H1 (cell line): Measurements from ENCODE around the gene DLK1. TPM values are rescaled to one million over a fixed set of nuclear protein-coding genes. Genes with fewer than 3 reads are reported as not detected.

Experiments
- CTCF ChIA-PET: fragments of 300-600 bp; sonication (Branson Sonifier 250); formaldehyde crosslinking; loops from one replicate; lab custom pipeline; 2021; ENCODE audit not compliant: partially characterized antibody; lab: Charles Lee
- POLR2A ChIA-PET: fragments of 300-600 bp; sonication (Branson Sonifier 250); formaldehyde crosslinking; loops from one replicate; lab custom pipeline; 2021; ENCODE audit warnings: inconsistent platforms; ENCODE audit not compliant: partially characterized antibody; lab: Charles Lee
- DNase-seq, 2 experiments: peaks; one replicate each; pipeline versions ENCODE4 v3.0.0 to v3.0.0-alpha.2; 2010 to 2022; ENCODE audit warnings: low spot score in 2 of 2, low read depth in 1 of 2, mixed read lengths in 1 of 2
- FAIRE-seq: peaks from 2 replicates; lab custom pipeline; 2011; peaks lifted over from hg19 to GRCh38; lab: Jason Lieb, UNC
- H2AFZ ChIP-seq: 2 replicates; pipeline ENCODE4 v1.8.1; 2012; ENCODE audit warnings: low read length, inconsistent platforms
- H2AK5ac ChIP-seq: 2 replicates; pipeline ENCODE4 v1.6.1; 2013; ENCODE audit warnings: low read depth, low read length
- H2BK120ac ChIP-seq: replicated peaks from 2 replicates; pipeline ENCODE3; 2013; ENCODE audit warnings: low read depth, low read length, inconsistent platforms
- H2BK12ac ChIP-seq: 2 replicates; pipeline ENCODE4 v1.6.1; 2013; ENCODE audit warnings: low read depth, low read length
- H2BK15ac ChIP-seq: 2 replicates; pipeline ENCODE4 v1.6.1; 2013; ENCODE audit warnings: low read length
- H2BK20ac ChIP-seq: 2 replicates; pipeline ENCODE4 v1.6.1; 2013; ENCODE audit warnings: low read length
- H2BK5ac ChIP-seq: 2 replicates; pipeline ENCODE4 v1.6.1; 2013; ENCODE audit warnings: low read depth, low read length
- H3K14ac ChIP-seq: 2 replicates; pipeline ENCODE4 v1.6.1; 2013; ENCODE audit warnings: inconsistent platforms; ENCODE audit not compliant: insufficient read length
- H3K18ac ChIP-seq: 2 replicates; pipeline ENCODE4 v1.6.1; 2013; ENCODE audit warnings: low read length; ENCODE audit errors: extremely low read depth
- H3K23ac ChIP-seq: 2 replicates; pipeline ENCODE4 v1.6.1; 2013; ENCODE audit warnings: inconsistent platforms; ENCODE audit not compliant: insufficient read length
- H3K23me2 ChIP-seq: 2 replicates; pipeline ENCODE4 v1.6.1; 2013; ENCODE audit warnings: low read depth, low read length
- H3K27ac ChIP-seq: 2 replicates; pipeline ENCODE4 v1.6.1; 2011; ENCODE audit warnings: low read depth, low read length, inconsistent platforms
- H3K27me3 ChIP-seq, 4 experiments: replicated peaks in 1 of 4; 1 replicate in 1 of 4; 2 replicates in 3 of 4; pipeline versions ENCODE4 v1.6.1 to v1.8.1; 2011 to 2013; ENCODE audit warnings: low read length in 3 of 4, mild to moderate bottlenecking in 3 of 4, inconsistent platforms in 2 of 4, mixed read lengths in 2 of 4, moderate library complexity in 1 of 4; ENCODE audit not compliant: control insufficient read depth in 3 of 4, insufficient read depth in 3 of 4; ENCODE audit errors: extremely low read depth in 1 of 4
- H3K36me3 ChIP-seq, 4 experiments: 2 replicates each; pipeline versions ENCODE4 v1.6.1 to v1.8.1; 2011 to 2013; ENCODE audit warnings: mild to moderate bottlenecking in 4 of 4, low read length in 3 of 4, moderate library complexity in 2 of 4, control low read depth in 1 of 4, inconsistent platforms in 1 of 4; ENCODE audit not compliant: insufficient read depth in 4 of 4, control insufficient read depth in 2 of 4
- H3K4ac ChIP-seq: replicated peaks from 2 replicates; pipeline ENCODE3; 2013; ENCODE audit warnings: low read length, low read depth, mixed read lengths, inconsistent platforms; ENCODE audit not compliant: insufficient read length
- H3K4me1 ChIP-seq, 4 experiments: replicated peaks in 1 of 4; 1 replicate in 1 of 4; 2 replicates in 3 of 4; pipeline versions ENCODE4 v1.6.1 to v1.8.1; 2011 to 2013; ENCODE audit warnings: low read length in 3 of 4, inconsistent platforms in 2 of 4, mixed read lengths in 1 of 4; ENCODE audit not compliant: insufficient read depth in 4 of 4, control insufficient read depth in 3 of 4
- H3K4me2 ChIP-seq, 2 experiments: 2 replicates each; pipeline versions ENCODE4 v1.6.1 to v1.8.1; 2011 to 2013; ENCODE audit warnings: low read depth in 2 of 2, low read length in 2 of 2, control low read depth in 1 of 2, inconsistent platforms in 1 of 2, mild to moderate bottlenecking in 1 of 2; ENCODE audit not compliant: insufficient read depth in 1 of 2
- H3K4me3 ChIP-seq, 4 experiments: fragments of 200-600, 300-600 bp in 1 of 4; sonication (generic), shearing (Covaris generic), sonication (Bioruptor Twin) in 1 of 4; 2 replicates each; pipeline versions ENCODE4 v1.5.1 to v1.8.1; 2011 to 2016; ENCODE audit warnings: low read length in 4 of 4, low read depth in 3 of 4, control low read depth in 2 of 4, inconsistent platforms in 2 of 4, mild to moderate bottlenecking in 2 of 4, mixed read lengths in 1 of 4, moderate library complexity in 1 of 4; ENCODE audit not compliant: insufficient read depth in 2 of 4; ENCODE audit errors: extremely low read depth in 1 of 4
- H3K56ac ChIP-seq: replicated peaks from 2 replicates; pipeline ENCODE3; 2013; ENCODE audit warnings: low read depth, mild to moderate bottlenecking, mixed read lengths, low read length, inconsistent platforms; ENCODE audit not compliant: insufficient read length
- H3K79me1 ChIP-seq: 2 replicates; pipeline ENCODE4 v1.6.1; 2013; ENCODE audit warnings: low read depth, low read length, control low read depth
- H3K79me2 ChIP-seq, 2 experiments: 2 replicates each; pipeline versions ENCODE4 v1.6.1 to v1.8.1; 2012 to 2013; ENCODE audit warnings: low read length in 2 of 2, mild to moderate bottlenecking in 2 of 2, inconsistent platforms in 1 of 2; ENCODE audit not compliant: insufficient read depth in 2 of 2, control insufficient read depth in 1 of 2
- H3K9ac ChIP-seq, 4 experiments: replicated peaks in 1 of 4; 1 replicate in 1 of 4; 2 replicates in 3 of 4; pipeline versions ENCODE4 v1.6.1 to v1.8.1; 2011 to 2013; ENCODE audit warnings: low read depth in 3 of 4, low read length in 3 of 4, control low read depth in 2 of 4, mild to moderate bottlenecking in 2 of 4, moderate library complexity in 2 of 4, inconsistent platforms in 1 of 4; ENCODE audit errors: extremely low read depth in 1 of 4
- H3K9me3 ChIP-seq, 2 experiments: 2 replicates each; pipeline versions ENCODE4 v1.6.1 to v1.8.1; 2012 to 2013; ENCODE audit warnings: mild to moderate bottlenecking in 2 of 2, moderate library complexity in 2 of 2, control low read depth in 1 of 2, inconsistent platforms in 1 of 2, low read depth in 1 of 2, low read length in 1 of 2, mixed read lengths in 1 of 2; ENCODE audit not compliant: insufficient read depth in 2 of 2
- H4K20me1 ChIP-seq, 2 experiments: replicated peaks in 1 of 2; 2 replicates each; pipeline versions ENCODE3 to v1.8.1; 2011 to 2013; ENCODE audit warnings: inconsistent platforms in 2 of 2, low read length in 2 of 2, mild to moderate bottlenecking in 1 of 2; ENCODE audit not compliant: insufficient read depth in 2 of 2, control insufficient read depth in 1 of 2
- H4K5ac ChIP-seq: 2 replicates; pipeline ENCODE4 v1.6.1; 2013; ENCODE audit warnings: low read length, low read depth, mixed read lengths, inconsistent platforms; ENCODE audit not compliant: insufficient read length
- H4K8ac ChIP-seq: 2 replicates; pipeline ENCODE4 v1.8.0; 2013; ENCODE audit warnings: mild to moderate bottlenecking, moderate library complexity, low read length, inconsistent platforms; ENCODE audit not compliant: insufficient read depth; ENCODE audit errors: extremely low read depth
- H4K91ac ChIP-seq: replicated peaks from 2 replicates; pipeline ENCODE3; 2013; ENCODE audit warnings: low read length, mixed read lengths, inconsistent platforms; ENCODE audit not compliant: insufficient read length
- BCL11A ChIP-seq, 2 experiments: IDR thresholded peaks; one replicate each; pipeline ENCODE4 v1.6.1; 2011; ENCODE audit warnings: low read depth in 2 of 2, low read length in 2 of 2, mild to moderate bottlenecking in 2 of 2
- CHD1 ChIP-seq: IDR thresholded peaks from 2 replicates; pipeline ENCODE4 v1.6.1; 2012; ENCODE audit warnings: low read depth, low read length, improper control_type of control experiment
- CHD2 ChIP-seq: IDR thresholded peaks from 2 replicates; pipeline ENCODE4 v1.6.1; 2012; ENCODE audit warnings: low read length, improper control_type of control experiment
- EP300 ChIP-seq, 2 experiments: IDR thresholded peaks; 1 replicate in 1 of 2; 2 replicates in 1 of 2; pipeline ENCODE4 v1.6.1; 2011 to 2012; ENCODE audit warnings: low read depth in 2 of 2, low read length in 2 of 2, mild to moderate bottlenecking in 2 of 2, borderline replicate concordance in 1 of 2, inconsistent platforms in 1 of 2, moderate library complexity in 1 of 2
- JUND ChIP-seq: IDR thresholded peaks from 2 replicates; pipeline ENCODE4 v1.6.1; 2011; ENCODE audit warnings: mild to moderate bottlenecking, improper control_type of control experiment, low read length
- MAFK ChIP-seq: IDR thresholded peaks from 2 replicates; pipeline ENCODE4 v1.6.1; 2012; ENCODE audit warnings: low read depth, mild to moderate bottlenecking, improper control_type of control experiment, low read length
- RBBP5 ChIP-seq: IDR thresholded peaks from 2 replicates; pipeline ENCODE4 v1.7.1; 2012; ENCODE audit warnings: low read depth, mild to moderate bottlenecking, inconsistent platforms, low read length, moderate library complexity, borderline replicate concordance
- SIN3A ChIP-seq, 2 experiments: IDR thresholded peaks in 1 of 2; conservative IDR thresholded peaks in 1 of 2; 2 replicates each; pipeline ENCODE4 v1.6.1; 2011 to 2012; ENCODE audit warnings: low read length in 2 of 2, improper control_type of control experiment in 1 of 2, low read depth in 1 of 2, mild to moderate bottlenecking in 1 of 2
- SP2 ChIP-seq: IDR thresholded peaks from 2 replicates; pipeline ENCODE4 v1.6.1; 2012; ENCODE audit warnings: mild to moderate bottlenecking, low read length, inconsistent platforms
- SRF ChIP-seq: IDR thresholded peaks from 2 replicates; pipeline ENCODE4 v1.6.1; 2011; ENCODE audit warnings: mild to moderate bottlenecking, low read depth, low read length, moderate library complexity
- TBP ChIP-seq: IDR thresholded peaks from 2 replicates; pipeline ENCODE4 v1.6.1; 2011; ENCODE audit warnings: low read depth, low read length, improper control_type of control experiment
- USF2 ChIP-seq: IDR thresholded peaks from 2 replicates; pipeline ENCODE4 v1.6.1; 2011; ENCODE audit warnings: low read length, improper control_type of control experiment
- WGBS, 2 experiments: shearing (Covaris generic) in 1 of 2; methylation state at CpG; one replicate each; pipeline versions ENCODE4 v1.1.6 to v1.1.7; 2013 to 2015; ENCODE audit warnings: low lambda C conversion rate in 2 of 2, mixed read lengths in 2 of 2, inconsistent platforms in 1 of 2, low coverage in 1 of 2, missing lambda C conversion rate in 1 of 2; ENCODE audit not compliant: insufficient replicate concordance in 2 of 2, insufficient coverage in 1 of 2, insufficient read length in 1 of 2; ENCODE audit errors: extremely low coverage in 1 of 2, missing lambda C conversion rate in 1 of 2; 5-methylcytosine and 5-hydroxymethylcytosine counted together
- polyA plus RNA-seq, 7 experiments: library from polyadenylated mRNA; depleted of rRNA in 3 of 7; stranded (reverse) in 5 of 7; unstranded in 2 of 7; fragments of >200 nt in 5 of 7; fragments of 200-250 nt in 2 of 7; gene quantifications; 1 replicate in 5 of 7; 2 replicates in 1 of 7; 4 replicates in 1 of 7; pipeline versions ENCODE4 v1.2.1 to v1.2.3, GENCODE V29; 2011 to 2013; ENCODE audit warnings: missing spikeins in 2 of 7, mixed read lengths in 2 of 7
- total RNA-seq: library from RNA; stranded (reverse); fragmentation: NEBNext Ultra II Directional; extraction: Animal tissue kit (Norgen Biotek cat#: 25700); gene quantifications from 2 replicates; pipeline ENCODE4 v1.2.1, GENCODE V29; 2021

Gene DLK1
- total and polyA plus RNA-seq, 2 of the 8 experiments (the other 6 are each of a cell fraction or from before 2014, with no cell fraction given), result 1.3 to 2.4 TPM

DNA sequence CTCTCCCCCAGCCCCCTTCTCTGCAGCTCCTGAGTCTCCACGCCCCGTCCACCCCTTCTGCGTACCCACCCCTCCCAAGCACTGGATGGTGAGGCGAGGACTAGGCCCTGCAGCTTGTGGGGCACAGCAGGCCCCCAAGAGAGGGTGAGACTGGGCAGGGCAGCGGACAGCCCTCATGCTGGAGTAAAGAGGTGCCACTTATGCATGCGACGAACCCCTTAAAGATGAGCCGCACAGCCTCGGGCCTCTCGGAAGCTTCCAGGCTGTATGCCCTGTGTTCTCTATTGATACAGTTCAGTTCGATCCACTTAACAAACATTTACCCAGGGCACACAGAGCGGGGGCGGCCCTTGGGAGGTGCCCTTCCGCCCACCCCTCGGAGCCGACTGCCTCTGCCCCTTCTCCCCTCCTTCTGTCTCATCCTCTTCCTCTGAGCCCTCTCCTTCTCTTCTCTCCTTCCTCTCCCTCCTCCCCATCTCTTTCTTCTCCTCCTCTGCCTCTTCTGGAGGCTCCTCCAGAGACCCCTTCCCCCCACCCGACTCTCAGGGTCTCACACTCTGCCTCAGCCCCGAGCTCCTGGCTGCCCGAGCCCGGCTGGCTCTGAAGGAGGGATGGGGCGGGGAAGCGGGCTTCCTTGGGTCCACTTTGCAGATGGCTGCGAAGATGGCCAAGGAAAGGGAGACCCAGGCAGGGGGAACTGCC, 32.7 kb upstream of the DLK1 start:
- H3K18ac ChIP-seq, result no peak overlapping the region
- no peak overlapping the region for H4K5ac ChIP-seq
- H3K9ac ChIP-seq, result no peak overlapping the region
- DNase-seq, result no peak
- no peak overlapping the region for H3K14ac ChIP-seq
- no peaks in the 10 kb centered on the region for H3K9me3 ChIP-seq
- no peak overlapping the region for H3K4me2 ChIP-seq
- H3K36me3 ChIP-seq, result no peaks in the 10 kb centered on the region
- CTCF ChIA-PET, result interaction anchor here (0.6 to 1.6 kb wide), 5 partner anchors 21 to 79 kb away, joined by 3 to 5 read pairs (median 3); no protein-coding TSS in a partner anchor
- H2BK15ac ChIP-seq, result 0 out of 2 replicates have a peak overlapping the region, but pooled peaks have one; percentile 72
- no peaks in the 10 kb centered on the region for H4K20me1 ChIP-seq
- H3K56ac ChIP-seq, result no peak overlapping the region
- no peaks in the 10 kb centered on the region for H3K79me2 ChIP-seq
- H3K23ac ChIP-seq, result no peak overlapping the region
- no peak overlapping the region for H2BK20ac ChIP-seq
- no peaks in the 10 kb centered on the region for H3K79me1 ChIP-seq
- H2BK120ac ChIP-seq, result no peak overlapping the region
- FAIRE-seq, result no peak
- no peak overlapping the region for H3K4ac ChIP-seq
- no peak overlapping the region for H2BK12ac ChIP-seq
- POLR2A ChIA-PET, result no interaction called here
- no peak overlapping the region for H2AK5ac ChIP-seq
- H3K4me3 ChIP-seq, result no peak overlapping the region
- peaks cover 0 to 9% (median under 1%) of the 10 kb centered on the region in 4 experiments; a peak in 3 of 7 replicates for H3K4me1 ChIP-seq
- WGBS, 2 experiments, result 85% methylated on average over 13 of the region's 23 CpGs; no CpG with 5 or more reads in 1 of the 2 experiments
- no peak overlapping the region for H2AFZ ChIP-seq
- no peak overlapping the region for H4K8ac ChIP-seq
- H2BK5ac ChIP-seq, result no peak overlapping the region
- peaks cover 0 to 6% (median 0%) of the 10 kb centered on the region in 4 experiments; a peak in 2 of 7 replicates for H3K27me3 ChIP-seq
- H4K91ac ChIP-seq, result no peak overlapping the region
- H3K27ac ChIP-seq, result no peak overlapping the region
- no peaks in the 10 kb centered on the region for H3K23me2 ChIP-seq
- TF ChIP-seq SP2, result no peak
- TF ChIP-seq RBBP5, result no peak
- TF ChIP-seq SRF, result no peak
- TF ChIP-seq MAFK, result no peak
- TF ChIP-seq USF2, result no peak
- no peak for TF ChIP-seq JUND
- TF ChIP-seq BCL11A (IDR thresholded peaks at IDR 0.05; ENCODE audit: low read depth in 2 of 2, low read length in 2 of 2), result no peak
- no peak for TF ChIP-seq CHD2
- no peak for TF ChIP-seq SIN3A (conservative IDR thresholded peaks at IDR 0.05 in 1 of 2, IDR thresholded peaks at IDR 0.05 in 1 of 2; ENCODE audit: low read depth in 1 of 2, low read length in 2 of 2)
- no peak for TF ChIP-seq TBP
- TF ChIP-seq CHD1, result no peak
- no peak for TF ChIP-seq EP300 (IDR thresholded peaks at IDR 0.05; ENCODE audit: borderline replicate concordance in 1 of 2, low read depth in 2 of 2, low read length in 2 of 2)
